Memory B cell (primary cell): Measurements from ENCODE around the gene PGP.

Source experiments
- ATAC-seq: fragments of 150-1000 bp; cut with Tn5 transposase; 2 replicates; pipeline ENCODE4 v1.10.0; 2021; ENCODE audit warnings: low read depth, mild to moderate bottlenecking, moderate library complexity
- DNase-seq, 2 donors: peaks; one replicate each; pipeline ENCODE4 v3.0.0; 2022; ENCODE audit warnings: low spot score in 2 of 2
- H3K27ac Mint-ChIP-seq: one replicate; pipeline ENCODE4 v1.8.0; 2022; ENCODE audit warnings: mild to moderate bottlenecking, moderate library complexity, mixed read lengths
- H3K27me3 Mint-ChIP-seq: one replicate; pipeline ENCODE4 v1.8.0; 2022; ENCODE audit warnings: mixed read lengths
- H3K36me3 Mint-ChIP-seq: one replicate; pipeline ENCODE4 v1.8.0; 2022; ENCODE audit warnings: mild to moderate bottlenecking, mixed read lengths
- H3K4me1 Mint-ChIP-seq: one replicate; pipeline ENCODE4 v1.8.0; 2022; ENCODE audit warnings: mixed read lengths
- H3K4me3 Mint-ChIP-seq: one replicate; pipeline ENCODE4 v1.8.0; 2022; ENCODE audit warnings: mild to moderate bottlenecking, moderate library complexity, mixed read lengths
- H3K9me3 Mint-ChIP-seq: one replicate; pipeline ENCODE4 v1.8.0; 2022; ENCODE audit warnings: mixed read lengths

PGP gene

GRCh38 chr16:2233872-2234812, 19.5 kb upstream of the PGP start:
- Mint-ChIP-seq H3K27me3 (no peaks in the 10 kb centered on the region), H3K9me3 (no peaks in the 10 kb centered on the region), H3K4me3 (no peak overlapping the region)

GRCh38 chr16:2233046-2233775, 18.6 kb upstream of the PGP start:
- Mint-ChIP-seq H3K27me3 (no peaks in the 10 kb centered on the region), H3K4me1 (no peaks in the 10 kb centered on the region), H3K4me3 (no peak overlapping the region), H3K36me3 (peaks cover 22% of the 10 kb centered on the region), H3K9me3 (no peaks in the 10 kb centered on the region), H3K27ac (no peak overlapping the region)
- DNase-seq (no peak), ATAC-seq (no peak)

More at GRCh38 chr16:2233872-2234812, 19.5 kb upstream of the PGP start:
- ATAC-seq (peak; percentile 38), DNase-seq (no peak)
- no peak overlapping the region for H3K27ac Mint-ChIP-seq
- H3K4me1 Mint-ChIP-seq: no peaks in the 10 kb centered on the region
- H3K36me3 Mint-ChIP-seq: peaks cover 21% of the 10 kb centered on the region

GRCh38 chr16:2232094-2232990, 17.7 kb upstream of the PGP start:
- DNase-seq: no peak
- Mint-ChIP-seq H3K27ac (no peak overlapping the region), H3K27me3 (no peaks in the 10 kb centered on the region), H3K4me1 (no peaks in the 10 kb centered on the region), H3K9me3 (no peaks in the 10 kb centered on the region), H3K4me3 (no peak overlapping the region), H3K36me3 (peaks cover 22% of the 10 kb centered on the region)
- ATAC-seq: no peak

- H3K9me3 Mint-ChIP-seq: no peaks in the 10 kb centered on the region
- H3K4me1 Mint-ChIP-seq: peaks cover 3% of the 10 kb centered on the region
- no peak for ATAC-seq
- no peak overlapping the region for H3K4me3 Mint-ChIP-seq
- no peak for DNase-seq
- no peaks in the 10 kb centered on the region for H3K27me3 Mint-ChIP-seq
- H3K27ac Mint-ChIP-seq: no peak overlapping the region
- peaks cover 24% of the 10 kb centered on the region for H3K36me3 Mint-ChIP-seq
These were observed 16.6 kb upstream of the PGP start for GRCh38 chr16:2231016-2231931.

GRCh38 chr16:2230376-2230775, 15.7 kb upstream of the PGP start:
- Mint-ChIP-seq H3K9me3 (no peaks in the 10 kb centered on the region), H3K27me3 (no peaks in the 10 kb centered on the region), H3K4me3 (no peak overlapping the region), H3K4me1 (peaks cover 7% of the 10 kb centered on the region), H3K36me3 (peaks cover 23% of the 10 kb centered on the region), H3K27ac (no peak overlapping the region)
- no peak for ATAC-seq
- no peak for DNase-seq

- ATAC-seq (no peak), DNase-seq (no peak)
- Mint-ChIP-seq H3K9me3 (no peaks in the 10 kb centered on the region), H3K36me3 (peaks cover 19% of the 10 kb centered on the region), H3K27ac (no peak overlapping the region), H3K4me3 (no peak overlapping the region), H3K27me3 (no peaks in the 10 kb centered on the region), H3K4me1 (peaks cover 7% of the 10 kb centered on the region)
These were observed 15.1 kb upstream of the PGP start for GRCh38 chr16:2229632-2230250.

- H3K9me3 Mint-ChIP-seq: no peaks in the 10 kb centered on the region
- no peak for ATAC-seq
- no peak overlapping the region for H3K27ac Mint-ChIP-seq
- DNase-seq: no peak
- H3K4me1 Mint-ChIP-seq: peaks cover 7% of the 10 kb centered on the region
- H3K4me3 Mint-ChIP-seq: no peak overlapping the region
- peaks cover 15% of the 10 kb centered on the region for H3K36me3 Mint-ChIP-seq
- H3K27me3 Mint-ChIP-seq: no peaks in the 10 kb centered on the region
These were observed 14.5 kb upstream of the PGP start for GRCh38 chr16:2229091-2229490.

- Mint-ChIP-seq H3K4me3 (no peak overlapping the region), H3K27me3 (no peaks in the 10 kb centered on the region), H3K9me3 (no peaks in the 10 kb centered on the region), H3K4me1 (peaks cover 7% of the 10 kb centered on the region), H3K36me3 (peaks cover 12% of the 10 kb centered on the region), H3K27ac (no peak overlapping the region)
- DNase-seq (no peak), ATAC-seq (no peak)
These were observed 13.7 kb upstream of the PGP start for GRCh38 chr16:2228161-2228824.

- ATAC-seq: no peak
These were observed 12.3 kb upstream of the PGP start for GRCh38 chr16:2226918-2227317.

GRCh38 chr16:2226245-2226793, 11.7 kb upstream of the PGP start:
- peaks cover 7% of the 10 kb centered on the region for H3K4me1 Mint-ChIP-seq
- no peaks in the 10 kb centered on the region for H3K27me3 Mint-ChIP-seq
- DNase-seq (no peak), ATAC-seq (no peak)
- no peak overlapping the region for H3K27ac Mint-ChIP-seq
- H3K4me3 Mint-ChIP-seq: peak overlapping the region; percentile 2
- H3K36me3 Mint-ChIP-seq: peaks cover 12% of the 10 kb centered on the region
- no peaks in the 10 kb centered on the region for H3K9me3 Mint-ChIP-seq

More at GRCh38 chr16:2226918-2227317, 12.3 kb upstream of the PGP start:
- H3K4me3 Mint-ChIP-seq: no peak overlapping the region
- peaks cover 7% of the 10 kb centered on the region for H3K4me1 Mint-ChIP-seq
- peaks cover 12% of the 10 kb centered on the region for H3K36me3 Mint-ChIP-seq
- DNase-seq: no peak
- no peaks in the 10 kb centered on the region for H3K9me3 Mint-ChIP-seq
- H3K27ac Mint-ChIP-seq: no peak overlapping the region
- H3K27me3 Mint-ChIP-seq: no peaks in the 10 kb centered on the region

- peaks cover 4% of the 10 kb centered on the region for H3K36me3 Mint-ChIP-seq
- DNase-seq: no peak
- peak; percentile 3 for ATAC-seq
These were observed 9.4 kb upstream of the PGP start for GRCh38 chr16:2223942-2224486.

More at GRCh38 chr16:2223942-2224486, 9.4 kb upstream of the PGP start:
- Mint-ChIP-seq H3K27ac (peak overlapping the region; percentile 46), H3K4me3 (peak overlapping the region; percentile 81), H3K27me3 (no peaks in the 10 kb centered on the region), H3K4me1 (peaks cover 7% of the 10 kb centered on the region), H3K9me3 (no peaks in the 10 kb centered on the region)
